Activated CD4-positive, alpha-beta T cell treated with anti-CD3 and anti-CD28 coated beads, Interleukin-2, amount 50 U/mL, for 1 hour (primary cell): ENCODE results near the gene OTX1.
"Not testable (repeated sequence)": the region's sequence is repeated elsewhere in the genome, so short reads cannot be mapped to it uniquely, and the experiment has no call there.

Experiments used
- DNase-seq: peaks from one replicate; pipeline ENCODE4 v3.0.0-alpha.2; 2020

Gene OTX1

GRCh38 chr2:63050334-63051041 lies at the start of gene OTX1:
Gene OTX1 (plus strand): TSS chr2:63050830. CDS start chr2:63052991, 2,161 bp downstream.
- DNase-seq, result no peak

- no peak for DNase-seq
These were observed 49.1 kb upstream of the OTX1 start for GRCh38 chr2:63001576-63001975.

DNA sequence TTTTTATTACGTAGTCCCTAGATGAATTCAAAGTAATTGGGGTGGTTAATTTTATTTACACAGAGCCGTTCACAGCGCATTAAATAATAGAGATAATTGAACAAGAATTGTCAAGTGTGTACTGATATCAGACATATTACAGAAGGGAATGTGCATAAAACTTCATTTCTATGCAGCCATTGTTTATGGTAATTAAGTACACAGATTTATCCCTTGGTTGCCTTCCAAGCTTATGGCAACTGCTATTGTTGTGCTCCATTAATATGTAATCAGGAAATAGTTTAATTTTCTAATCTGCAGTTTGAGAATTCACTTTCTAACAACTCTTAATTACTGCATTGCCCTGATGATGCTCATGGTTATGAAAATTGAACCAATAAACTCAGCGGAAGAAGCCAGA lies 47.3 kb upstream of the OTX1 start:
- DNase-seq, result no peak

DNA sequence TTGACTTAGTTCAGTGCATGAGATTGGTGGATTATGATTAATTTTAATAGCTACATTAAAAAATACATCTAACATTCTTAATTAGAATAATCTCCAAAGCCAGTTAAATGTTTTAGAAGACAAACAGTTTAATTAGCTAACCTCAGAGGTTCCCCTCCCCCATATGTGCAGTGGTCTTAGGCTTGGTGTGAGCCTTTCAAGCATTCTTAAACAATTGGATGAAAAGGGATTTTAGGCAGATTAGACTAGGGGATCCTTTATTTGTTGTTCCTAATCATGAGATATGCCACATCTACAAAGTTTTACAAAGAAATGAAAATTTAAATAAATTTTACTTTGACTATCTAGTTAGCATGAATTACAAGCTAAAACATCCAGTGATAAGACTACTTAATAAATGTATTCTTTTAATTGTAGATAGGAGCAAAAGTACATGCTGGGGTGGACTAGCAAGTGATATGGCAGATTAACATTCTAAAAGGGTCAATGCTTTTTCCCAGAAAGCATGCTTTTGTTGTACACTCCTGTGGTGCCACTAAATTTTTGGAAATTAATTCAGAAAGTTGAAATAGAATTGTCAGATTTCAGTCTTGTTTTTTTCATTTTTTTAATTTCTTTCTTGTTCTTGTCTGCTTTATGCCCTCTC lies 42.7 kb upstream of the OTX1 start:
- no peak for DNase-seq

GRCh38 chr2:63008838-63009237 lies 41.8 kb upstream of the OTX1 start:
- no peak for DNase-seq

DNA sequence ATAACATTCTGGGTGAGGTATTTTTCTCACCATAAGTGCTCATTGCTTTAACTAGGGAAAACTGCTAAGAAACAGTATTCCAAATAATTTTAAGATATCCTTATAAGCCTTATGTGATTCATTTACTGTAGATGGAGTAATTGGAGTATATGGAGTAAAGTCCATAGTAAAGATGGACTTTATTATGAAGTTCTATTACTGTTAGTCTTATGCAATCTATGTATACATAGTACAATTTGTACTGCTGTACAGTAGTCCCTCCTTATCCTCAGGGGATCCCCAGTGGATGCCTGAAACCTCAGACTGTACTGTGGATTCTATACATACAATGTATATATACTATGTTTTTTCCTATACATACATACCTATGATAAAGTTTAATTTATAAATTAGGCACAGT lies 41.1 kb upstream of the OTX1 start:
- DNase-seq, result no peak

- no peak for DNase-seq
These were observed 38.1 kb upstream of the OTX1 start for GRCh38 chr2:63012541-63012940.

DNA sequence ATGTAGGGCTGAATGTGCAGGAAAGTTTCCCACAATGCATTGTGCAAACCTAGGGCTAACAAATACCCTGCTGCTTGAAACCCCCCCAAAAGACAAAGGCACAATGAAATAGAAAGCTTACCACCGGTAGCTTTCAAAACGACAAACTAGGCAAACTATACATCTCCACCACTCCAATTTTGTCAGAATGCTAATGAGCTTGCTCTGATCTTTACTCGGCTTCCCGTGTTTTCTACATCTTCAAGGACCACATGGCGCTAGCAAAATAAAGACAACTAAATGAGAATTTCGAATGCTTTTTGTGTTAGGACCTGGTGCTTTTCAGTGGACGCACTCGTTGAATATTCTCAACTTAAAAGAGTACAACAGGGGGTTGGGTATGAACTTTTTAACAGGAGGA lies 37.2 kb upstream of the OTX1 start:
- no peak for DNase-seq

DNA sequence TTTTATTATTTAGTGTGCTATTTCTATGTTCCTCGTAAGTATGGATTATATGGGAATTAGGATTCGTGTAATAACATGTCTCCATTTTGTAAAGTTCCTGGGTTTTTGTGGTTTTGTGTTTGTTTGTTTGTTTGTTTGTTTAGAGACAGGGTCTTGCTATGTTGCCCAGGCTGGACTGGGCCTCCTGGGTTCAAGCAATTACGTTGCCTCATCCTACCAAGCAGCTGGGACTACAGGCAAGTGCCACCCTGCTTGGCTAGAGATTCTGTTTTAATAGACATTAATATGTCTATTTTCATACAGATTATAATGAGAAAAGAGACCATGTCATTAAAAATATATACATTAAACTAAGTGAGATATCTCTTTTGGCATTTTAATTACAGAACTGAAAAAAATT lies 35.2 kb upstream of the OTX1 start:
- no peak for DNase-seq

DNA sequence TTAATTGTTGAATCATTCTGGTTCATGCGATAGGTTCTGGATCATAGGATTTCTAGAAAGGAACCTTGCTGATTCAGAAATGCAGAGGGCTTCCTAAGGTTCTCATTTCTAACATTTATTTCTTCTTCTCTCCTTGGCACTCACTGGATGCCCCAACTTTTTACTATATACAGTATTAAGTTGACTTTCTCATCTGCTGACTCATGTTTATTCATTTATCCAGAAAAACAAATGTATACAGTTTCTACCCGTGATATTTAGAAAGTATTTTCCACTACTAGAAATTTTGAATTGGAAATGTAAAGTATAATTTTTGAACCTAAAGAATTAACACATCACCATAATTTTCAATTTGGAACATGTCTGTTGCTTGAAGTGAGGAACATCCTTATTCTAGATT lies 32.2 kb upstream of the OTX1 start:
- DNase-seq, result no peak

DNA sequence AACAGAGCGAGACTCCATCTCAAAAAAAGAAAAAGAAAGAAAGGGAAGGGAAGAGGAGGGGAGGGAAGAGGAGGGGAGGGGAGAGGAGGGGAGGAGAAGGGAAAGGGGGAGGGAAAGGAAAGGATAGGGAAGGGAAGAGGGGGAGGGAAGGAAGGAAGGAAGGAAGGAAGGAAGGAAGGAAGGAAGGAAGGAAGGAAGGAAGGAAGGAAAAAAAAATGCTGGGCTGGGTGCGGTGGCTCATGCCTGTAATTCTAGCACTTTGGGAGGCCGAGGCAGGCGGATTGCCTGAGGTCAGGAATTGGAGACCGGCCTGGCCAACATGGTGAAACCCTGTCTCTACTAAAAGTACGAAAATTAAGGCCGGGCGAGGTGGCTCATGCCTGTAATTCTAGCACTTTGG lies 30.9 kb upstream of the OTX1 start:
- not testable (repeated sequence) for DNase-seq

DNA sequence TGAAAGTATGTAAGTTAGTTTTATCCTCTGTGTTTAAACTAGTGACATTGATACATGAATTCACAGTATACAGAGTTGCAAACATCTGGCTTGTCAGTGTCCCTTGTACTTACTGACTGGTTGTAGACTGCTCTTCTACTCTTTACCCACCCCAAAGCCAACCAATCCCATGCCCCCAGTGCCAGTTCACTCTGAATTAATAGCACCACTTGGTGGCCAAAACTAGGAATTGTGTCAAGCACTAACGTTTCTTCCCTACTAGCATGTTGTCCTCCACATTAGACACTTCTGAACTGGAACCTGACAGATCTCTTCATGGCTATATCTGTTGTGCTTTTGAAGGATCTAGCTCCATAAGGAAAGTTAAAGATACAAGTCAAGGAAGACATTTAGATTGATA lies 27.2 kb upstream of the OTX1 start:
- no peak for DNase-seq

GRCh38 chr2:63027220-63027619 lies 23.4 kb upstream of the OTX1 start:
- DNase-seq, result no peak

GRCh38 chr2:63029058-63029457 lies 21.6 kb upstream of the OTX1 start:
- no peak for DNase-seq

DNA sequence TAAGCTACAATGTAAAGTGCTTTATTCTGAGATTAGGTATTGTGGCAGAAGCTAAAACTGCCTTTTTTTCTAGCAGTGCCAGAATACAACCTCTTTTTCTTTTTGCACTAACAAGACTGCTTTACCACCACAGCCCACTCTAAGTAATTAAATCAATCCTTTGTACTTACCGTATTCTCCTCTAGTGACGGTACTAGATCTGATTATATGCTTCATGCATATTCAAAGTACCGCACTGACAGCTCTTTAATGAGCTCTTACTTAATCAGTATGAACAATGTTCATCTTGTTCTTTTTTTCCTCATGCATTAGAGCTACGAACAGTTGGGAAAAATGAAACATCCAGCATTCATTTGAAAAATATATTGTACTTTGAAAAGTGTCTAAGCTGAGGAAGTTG lies 16.1 kb upstream of the OTX1 start:
- DNase-seq, result no peak

- no peak for DNase-seq
These were observed 15.5 kb upstream of the OTX1 start for GRCh38 chr2:63035169-63035568.

GRCh38 chr2:63035660-63036059 lies 15.0 kb upstream of the OTX1 start:
- DNase-seq, result no peak

GRCh38 chr2:63038034-63038433 lies 12.6 kb upstream of the OTX1 start:
- DNase-seq, result no peak

DNA sequence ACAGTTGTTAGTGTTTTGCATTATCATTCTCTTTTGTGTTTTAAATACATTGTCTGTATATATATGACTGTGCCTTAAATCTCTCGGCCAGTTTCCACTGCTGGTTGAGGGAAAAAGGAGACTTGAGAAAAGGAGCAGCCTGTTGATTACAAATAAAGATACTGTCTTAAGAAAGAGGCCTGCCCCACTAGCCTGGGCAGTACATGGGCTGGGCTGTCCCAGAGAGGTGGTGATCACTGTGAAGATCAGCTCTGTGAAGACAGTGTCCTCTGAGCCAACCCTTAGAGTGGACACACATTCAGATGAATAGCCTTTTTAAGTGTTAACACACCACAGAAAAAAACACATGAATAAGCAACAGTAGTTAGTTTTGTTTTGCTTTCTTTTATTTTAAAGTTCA lies 10.0 kb upstream of the OTX1 start:
- DNase-seq, result no peak

- no peak for DNase-seq
These were observed 9.0 kb upstream of the OTX1 start for GRCh38 chr2:63041592-63041991.

GRCh38 chr2:63044362-63045327 lies 6.0 kb upstream of the OTX1 start:
- DNase-seq, result no peak

DNA sequence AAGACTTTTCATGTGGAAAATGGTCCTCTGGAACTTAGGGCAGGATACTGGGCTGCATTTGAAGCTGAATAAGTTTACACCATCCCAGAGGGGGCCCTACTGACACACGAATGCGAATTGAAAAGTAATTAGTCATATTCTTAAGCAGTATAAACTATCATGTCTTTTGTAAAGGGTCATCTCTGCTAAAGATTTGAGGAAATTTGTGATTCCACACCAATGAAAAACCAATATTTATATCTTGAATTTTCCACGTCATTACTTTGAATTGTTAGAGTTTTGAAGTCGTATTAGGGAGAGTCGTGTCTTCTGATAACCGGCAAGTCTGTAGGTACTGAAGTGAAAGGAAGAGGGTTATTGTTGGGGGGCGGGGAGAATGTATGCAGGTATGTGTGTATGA lies 4.1 kb upstream of the OTX1 start:
- DNase-seq, result no peak

DNA sequence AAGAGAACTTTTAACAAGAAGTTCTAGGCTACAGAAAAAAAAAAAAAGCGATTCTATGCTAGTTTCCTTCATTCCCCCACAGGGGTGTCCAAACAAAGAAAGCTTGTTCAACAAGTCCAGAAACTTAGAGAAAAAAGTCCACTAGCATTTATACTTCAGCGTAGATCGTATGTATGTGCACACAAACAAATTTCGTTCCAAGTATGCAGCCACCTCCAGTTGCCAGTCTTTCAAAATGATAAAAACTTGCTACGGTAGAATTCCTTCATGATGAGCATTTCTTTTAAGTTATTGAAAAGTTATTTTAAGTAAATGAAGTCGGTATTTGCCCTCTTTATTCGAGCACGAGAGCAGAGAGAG lies 3.7 kb upstream of the OTX1 start:
- DNase-seq, result no peak
